HL-60 (cell line): ENCODE results near the gene ICA1L.

Experiments
- DNase-seq, 2 experiments: peaks; one replicate each; pipeline ENCODE4 v3.0.0-alpha.2; 2010 to 2020; ENCODE audit warnings: low read depth in 1 of 2, low spot score in 1 of 2
- H3K27ac ChIP-seq: fragments of 250-450 bp; sonication (Bioruptor Pico); replicated peaks from 2 replicates; pipeline ENCODE4 v1.5.1; 2020; ENCODE audit warnings: mild to moderate bottlenecking, moderate library complexity
- H3K27me3 ChIP-seq: fragments of 250-450 bp; sonication (Bioruptor Pico); 2 replicates; pipeline ENCODE4 v1.5.1; 2021; ENCODE audit warnings: mild to moderate bottlenecking, moderate library complexity; ENCODE audit not compliant: insufficient read depth, poor library complexity, severe bottlenecking
- H3K4me3 ChIP-seq: replicated peaks from 2 replicates; pipeline ENCODE4 v1.5.1; 2011; ENCODE audit warnings: mild to moderate bottlenecking, control low read depth, low read length; ENCODE audit not compliant: insufficient read depth
- CTCF ChIP-seq: IDR thresholded peaks from one replicate; pipeline ENCODE4 v1.5.1; 2011; ENCODE audit warnings: low read length, control low read depth, inconsistent platforms; ENCODE audit not compliant: insufficient read depth
- GABPA ChIP-seq: IDR thresholded peaks from 2 replicates; pipeline ENCODE4 v1.6.1; 2012; ENCODE audit warnings: low read depth
- POLR2AphosphoS5 ChIP-seq: IDR thresholded peaks from 2 replicates; pipeline ENCODE4 v1.6.1; 2012; ENCODE audit warnings: low read depth
- SPI1 ChIP-seq: IDR thresholded peaks from 2 replicates; pipeline ENCODE4 v1.6.1; 2012; ENCODE audit warnings: low read depth, mild to moderate bottlenecking, borderline replicate concordance
- TF ChIP-seq, protein P1 (sequence below): IDR thresholded peaks from 2 replicates; pipeline ENCODE4 v1.6.1; 2012; ENCODE audit warnings: low read depth; ENCODE audit not compliant: insufficient replicate concordance

ICA1L gene

DNA sequence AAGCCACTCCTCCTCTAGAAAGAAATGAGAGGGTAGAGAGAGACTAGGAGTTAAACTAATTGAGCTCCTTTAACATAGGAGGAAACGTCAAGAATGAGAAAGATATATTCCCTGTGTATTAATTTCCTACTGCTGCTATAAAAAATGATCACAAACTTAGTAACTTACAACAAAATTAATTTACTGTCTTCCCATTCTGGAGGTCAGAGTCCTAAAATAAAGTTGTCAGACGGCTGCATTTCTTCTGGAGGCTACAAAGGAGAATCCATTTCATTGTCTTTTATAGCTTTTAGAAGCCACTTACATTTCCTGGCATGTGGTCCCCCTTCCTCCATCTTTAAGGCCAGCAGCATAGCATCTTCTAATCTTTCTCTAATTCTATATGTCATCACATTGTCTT lies 26.9 kb downstream of the ICA1L start:
- no peaks in the 10 kb centered on the region for H3K27me3 ChIP-seq
- H3K27ac ChIP-seq, result no peak overlapping the region
- DNase-seq, result no peak
- H3K4me3 ChIP-seq, result no peak overlapping the region
- TF ChIP-seq GABPA, result no peak
- no peak for TF ChIP-seq CTCF
- TF ChIP-seq, protein P1, sequence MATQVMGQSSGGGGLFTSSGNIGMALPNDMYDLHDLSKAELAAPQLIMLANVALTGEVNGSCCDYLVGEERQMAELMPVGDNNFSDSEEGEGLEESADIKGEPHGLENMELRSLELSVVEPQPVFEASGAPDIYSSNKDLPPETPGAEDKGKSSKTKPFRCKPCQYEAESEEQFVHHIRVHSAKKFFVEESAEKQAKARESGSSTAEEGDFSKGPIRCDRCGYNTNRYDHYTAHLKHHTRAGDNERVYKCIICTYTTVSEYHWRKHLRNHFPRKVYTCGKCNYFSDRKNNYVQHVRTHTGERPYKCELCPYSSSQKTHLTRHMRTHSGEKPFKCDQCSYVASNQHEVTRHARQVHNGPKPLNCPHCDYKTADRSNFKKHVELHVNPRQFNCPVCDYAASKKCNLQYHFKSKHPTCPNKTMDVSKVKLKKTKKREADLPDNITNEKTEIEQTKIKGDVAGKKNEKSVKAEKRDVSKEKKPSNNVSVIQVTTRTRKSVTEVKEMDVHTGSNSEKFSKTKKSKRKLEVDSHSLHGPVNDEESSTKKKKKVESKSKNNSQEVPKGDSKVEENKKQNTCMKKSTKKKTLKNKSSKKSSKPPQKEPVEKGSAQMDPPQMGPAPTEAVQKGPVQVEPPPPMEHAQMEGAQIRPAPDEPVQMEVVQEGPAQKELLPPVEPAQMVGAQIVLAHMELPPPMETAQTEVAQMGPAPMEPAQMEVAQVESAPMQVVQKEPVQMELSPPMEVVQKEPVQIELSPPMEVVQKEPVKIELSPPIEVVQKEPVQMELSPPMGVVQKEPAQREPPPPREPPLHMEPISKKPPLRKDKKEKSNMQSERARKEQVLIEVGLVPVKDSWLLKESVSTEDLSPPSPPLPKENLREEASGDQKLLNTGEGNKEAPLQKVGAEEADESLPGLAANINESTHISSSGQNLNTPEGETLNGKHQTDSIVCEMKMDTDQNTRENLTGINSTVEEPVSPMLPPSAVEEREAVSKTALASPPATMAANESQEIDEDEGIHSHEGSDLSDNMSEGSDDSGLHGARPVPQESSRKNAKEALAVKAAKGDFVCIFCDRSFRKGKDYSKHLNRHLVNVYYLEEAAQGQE, result no peak
- TF ChIP-seq SPI1, result no peak
- TF ChIP-seq POLR2AphosphoS5, result no peak

- Histone ChIP-seq H3K27me3 (no peaks in the 10 kb centered on the region), H3K4me3 (no peak overlapping the region), H3K27ac (no peak overlapping the region)
- no peak for DNase-seq
- TF ChIP-seq GABPA, result no peak
- TF ChIP-seq SPI1, result no peak
- no peak for TF ChIP-seq POLR2AphosphoS5
- TF ChIP-seq, protein P1, result no peak
- no peak for TF ChIP-seq CTCF
These were observed 28.9 kb downstream of the ICA1L start for GRCh38 chr2:202842690-202843089.

GRCh38 chr2:202841090-202841867 lies 30.3 kb downstream of the ICA1L start:
- Histone ChIP-seq H3K27ac (no peak overlapping the region), H3K4me3 (no peak overlapping the region), H3K27me3 (no peaks in the 10 kb centered on the region)
- DNase-seq, result no peak
- TF ChIP-seq CTCF (no peak), POLR2AphosphoS5 (no peak), SPI1 (no peak), GABPA (no peak)
- TF ChIP-seq, protein P1, result no peak
